NCI-H2107 (cell line): ENCODE results near the gene PARP14.

Experiments
- DNase-seq: peaks from one replicate; lab custom pipeline; 2025; lab: John Stamatoyannopoulos, UW

Gene PARP14

DNA sequence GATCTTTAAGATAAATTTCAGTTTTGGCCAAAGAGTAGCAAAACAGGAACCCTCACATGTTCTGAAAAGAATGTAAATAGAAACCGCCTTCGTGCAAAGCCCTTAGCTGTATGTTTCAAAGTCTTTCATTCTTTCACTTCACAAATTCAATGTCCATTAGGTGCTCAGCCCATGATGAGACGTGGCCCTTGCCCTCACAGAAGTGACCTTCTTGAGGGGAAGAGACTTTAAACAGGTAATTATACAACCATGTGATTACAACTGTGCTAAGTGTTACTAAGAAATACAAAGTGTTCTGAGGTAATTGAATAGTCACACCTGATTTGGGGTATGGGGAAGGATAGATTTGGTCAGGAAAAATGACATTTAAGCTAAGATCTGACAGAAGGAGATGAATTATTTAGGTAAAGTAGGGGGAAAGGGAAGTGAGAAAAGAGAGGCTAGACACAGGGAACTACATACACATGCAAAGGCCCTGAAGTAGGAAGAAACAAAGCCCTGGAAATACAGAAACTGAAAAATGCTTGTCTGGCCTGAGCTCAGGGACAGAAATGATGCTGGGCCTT is 93.4 kb downstream of the PARP14 start:
- no peak for DNase-seq

DNA sequence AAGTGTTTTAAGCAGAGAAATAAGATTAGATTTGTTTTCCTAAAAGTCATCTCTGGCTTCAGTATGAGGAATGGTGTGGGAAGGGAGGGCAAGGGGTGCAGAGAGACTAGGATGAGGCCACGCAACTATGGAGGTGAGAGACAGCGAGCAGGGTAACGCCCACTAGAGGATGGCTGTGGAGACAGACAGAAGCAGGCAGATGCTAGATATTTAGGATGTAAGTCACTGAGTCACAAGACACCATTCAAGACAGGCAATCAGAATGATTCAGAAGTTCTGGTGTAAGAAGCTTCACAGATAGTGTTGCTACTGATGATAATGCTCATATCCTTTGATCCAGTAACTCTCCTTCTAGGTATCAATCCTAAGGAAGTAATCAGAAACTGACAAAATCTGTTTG is 93.9 kb downstream of the PARP14 start:
- no peak for DNase-seq

DNA sequence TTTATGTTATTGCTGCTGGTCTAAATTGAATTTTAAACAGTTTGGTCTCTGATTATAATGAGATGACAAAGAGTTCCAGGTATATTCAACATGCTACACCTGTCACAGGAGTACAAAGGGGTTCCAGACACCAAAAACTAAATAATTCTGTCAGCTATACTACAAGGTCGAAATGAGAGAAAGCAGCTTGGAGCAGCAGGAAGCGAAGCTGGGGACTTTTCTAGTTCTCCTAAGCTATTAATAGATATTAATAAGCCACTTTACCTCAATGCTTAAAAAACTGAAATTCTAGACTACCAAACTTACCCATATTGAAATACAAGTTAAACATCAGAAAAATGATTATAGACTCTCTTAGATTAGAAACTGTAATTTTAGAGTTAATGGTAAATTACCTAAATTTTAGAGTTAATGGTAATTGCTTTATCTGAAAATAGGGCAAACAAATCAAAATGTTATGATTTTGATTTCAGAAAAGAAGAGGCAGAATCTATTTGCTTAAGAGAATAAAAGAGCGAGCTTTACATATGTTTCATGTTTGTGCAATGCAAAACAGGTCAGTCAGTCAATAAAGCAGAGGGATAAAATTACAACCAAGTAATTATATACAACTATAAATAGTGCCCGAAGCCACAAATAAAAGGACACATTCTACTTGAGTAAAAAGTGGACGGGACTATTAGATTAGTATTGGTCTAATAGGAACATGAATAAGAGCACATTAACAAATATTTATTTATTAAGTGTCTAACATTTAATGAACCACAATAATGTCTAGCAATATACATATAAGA is 96.2 kb downstream of the PARP14 start:
- no peak for DNase-seq

DNA sequence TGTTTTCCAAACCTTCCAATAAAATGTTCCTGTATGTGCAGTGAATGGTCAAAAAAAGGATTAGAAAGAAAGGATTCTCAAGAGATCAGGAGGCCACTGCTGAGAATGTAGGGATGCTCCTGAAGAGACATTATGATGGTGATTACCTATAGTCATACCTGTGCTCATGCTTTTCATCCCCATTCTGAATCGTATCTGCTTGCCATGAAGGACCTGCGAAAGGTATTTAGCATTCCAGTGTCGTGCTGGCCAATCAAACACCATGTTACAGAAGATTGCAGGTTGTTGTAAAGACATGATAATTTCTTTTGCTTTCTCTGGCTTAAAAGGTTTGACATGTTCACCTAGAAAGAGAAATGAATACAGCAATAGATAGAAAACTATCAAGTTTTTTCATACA is 96.9 kb downstream of the PARP14 start:
- DNase-seq = no peak
